HepG2 (cell line): ENCODE data around the gene ACSL4. TPM values are rescaled to one million over a fixed set of nuclear protein-coding genes. Genes with fewer than 3 reads are reported as not detected.
A peak's percentile ranks its signal among the peaks of the same experiment; 100 is the strongest.

Experiments
- HMGA1 ChIP-seq: sonication (generic); formaldehyde crosslinking; conservative IDR thresholded peaks from 2 replicates; pipeline ENCODE4 v1.4.0; 2020; ENCODE audit warnings: missing genetic modification reagents
- HNF1A ChIP-seq, 2 experiments: sonication (generic) in 1 of 2; formaldehyde crosslinking in 1 of 2; IDR thresholded peaks; 2 replicates each; pipeline versions ENCODE4 v1.4.0 to v1.6.1; 2016 to 2020; ENCODE audit warnings: borderline replicate concordance in 1 of 2, low read depth in 1 of 2, mild to moderate bottlenecking in 1 of 2, missing genetic modification reagents in 1 of 2
- HNF4A ChIP-seq: sonication (generic); formaldehyde crosslinking; IDR thresholded peaks from 2 replicates; pipeline ENCODE4 v1.4.0; 2020; ENCODE audit warnings: missing genetic modification reagents
- JUN ChIP-seq: sonication (generic); formaldehyde crosslinking; IDR thresholded peaks from 2 replicates; pipeline ENCODE4 v1.4.0; 2020; ENCODE audit warnings: mild to moderate bottlenecking, missing genetic modification reagents
- KLF11 ChIP-seq: IDR thresholded peaks from 2 replicates; pipeline ENCODE4 v1.6.1; 2016; ENCODE audit warnings: missing compliant biosample characterization
- KLF13 ChIP-seq: sonication (generic); formaldehyde crosslinking; IDR thresholded peaks from 2 replicates; pipeline ENCODE4 v1.4.0; 2020; ENCODE audit warnings: mild to moderate bottlenecking, missing genetic modification reagents
- NR2F1 ChIP-seq, 2 experiments: fragments of 450-650 bp in 1 of 2; formaldehyde crosslinking in 1 of 2; IDR thresholded peaks; 2 replicates each; pipeline versions ENCODE4 v1.5.0 to v1.6.1; 2016 to 2020; ENCODE audit warnings: mild to moderate bottlenecking in 1 of 2, missing compliant biosample characterization in 1 of 2, missing genetic modification reagents in 1 of 2, moderate library complexity in 1 of 2
- RXRB ChIP-seq: IDR thresholded peaks from 2 replicates; pipeline ENCODE4 v1.6.1; 2016; ENCODE audit warnings: borderline replicate concordance, missing genetic modification reagents, missing compliant biosample characterization
- STAT5B ChIP-seq: sonication (generic); formaldehyde crosslinking; IDR thresholded peaks from 2 replicates; pipeline ENCODE4 v1.4.0; 2020; ENCODE audit warnings: missing genetic modification reagents
- TMF1 ChIP-seq: sonication (generic); formaldehyde crosslinking; IDR thresholded peaks from 2 replicates; pipeline ENCODE4 v1.8.1; 2022; ENCODE audit warnings: low read depth, missing genetic modification reagents
- ZMAT3 ChIP-seq: sonication (generic); formaldehyde crosslinking; conservative IDR thresholded peaks from 2 replicates; pipeline ENCODE4 v1.7.0; 2021; ENCODE audit warnings: missing genetic modification reagents
- ZNF331 ChIP-seq: sonication (generic); formaldehyde crosslinking; IDR thresholded peaks from 2 replicates; pipeline ENCODE4 v1.4.0; 2020; ENCODE audit warnings: missing genetic modification reagents
- ZNF343 ChIP-seq: sonication (generic); formaldehyde crosslinking; IDR thresholded peaks from 2 replicates; pipeline ENCODE4 v1.4.0; 2020; ENCODE audit warnings: mild to moderate bottlenecking, missing genetic modification reagents
- ZNF644 ChIP-seq: IDR thresholded peaks from 2 replicates; pipeline ENCODE4 v1.6.1; 2016; ENCODE audit warnings: low read depth
- ZNF7 ChIP-seq: IDR thresholded peaks from 2 replicates; pipeline ENCODE4 v1.6.1; 2016; ENCODE audit warnings: missing biosample characterization, missing genetic modification reagents
- polyA plus RNA-seq, 8 experiments: library from polyadenylated mRNA; depleted of rRNA in 3 of 8; stranded (reverse) in 7 of 8; unstranded in 1 of 8; fragments of >200 nt; fragmentation: Illumina TruSeq in 4 of 8; extraction: Trizol in 4 of 8; gene quantifications; 2 replicates each; pipeline versions ENCODE4 v1.2.1 to v1.2.3, GENCODE V29; 2011 to 2016; ENCODE audit warnings: low read depth in 4 of 8, missing spikeins in 1 of 8, mixed read lengths in 1 of 8; ENCODE audit not compliant: insufficient read depth in 1 of 8
- total RNA-seq, 5 experiments: library from RNA; depleted of rRNA; stranded (reverse); fragments of >200 nt; fragmentation: Illumina TruSeq; extraction: Trizol; gene quantifications; 2 replicates each; pipeline ENCODE4 v1.2.3, GENCODE V29; 2016; ENCODE audit warnings: low read depth in 1 of 5
- TF ChIP-seq, protein P1 (sequence below): sonication (generic); formaldehyde crosslinking; IDR thresholded peaks from 2 replicates; pipeline ENCODE4 v1.4.0; 2020; ENCODE audit warnings: missing genetic modification reagents, borderline replicate concordance
- TF ChIP-seq, protein P2 (sequence below): sonication (generic); formaldehyde crosslinking; IDR thresholded peaks from 2 replicates; pipeline ENCODE4 v1.5.1; 2020; ENCODE audit warnings: missing genetic modification reagents, mild to moderate bottlenecking, borderline replicate concordance
- TF ChIP-seq, protein P3 (sequence below): IDR thresholded peaks from 2 replicates; pipeline ENCODE4 v1.6.1; 2016; ENCODE audit warnings: mild to moderate bottlenecking

The ACSL4 gene
- total and polyA plus RNA-seq, 2 of the 13 experiments (the other 11 are each of a cell fraction or from before 2014, with no cell fraction given) = 207 to 316 TPM

DNA sequence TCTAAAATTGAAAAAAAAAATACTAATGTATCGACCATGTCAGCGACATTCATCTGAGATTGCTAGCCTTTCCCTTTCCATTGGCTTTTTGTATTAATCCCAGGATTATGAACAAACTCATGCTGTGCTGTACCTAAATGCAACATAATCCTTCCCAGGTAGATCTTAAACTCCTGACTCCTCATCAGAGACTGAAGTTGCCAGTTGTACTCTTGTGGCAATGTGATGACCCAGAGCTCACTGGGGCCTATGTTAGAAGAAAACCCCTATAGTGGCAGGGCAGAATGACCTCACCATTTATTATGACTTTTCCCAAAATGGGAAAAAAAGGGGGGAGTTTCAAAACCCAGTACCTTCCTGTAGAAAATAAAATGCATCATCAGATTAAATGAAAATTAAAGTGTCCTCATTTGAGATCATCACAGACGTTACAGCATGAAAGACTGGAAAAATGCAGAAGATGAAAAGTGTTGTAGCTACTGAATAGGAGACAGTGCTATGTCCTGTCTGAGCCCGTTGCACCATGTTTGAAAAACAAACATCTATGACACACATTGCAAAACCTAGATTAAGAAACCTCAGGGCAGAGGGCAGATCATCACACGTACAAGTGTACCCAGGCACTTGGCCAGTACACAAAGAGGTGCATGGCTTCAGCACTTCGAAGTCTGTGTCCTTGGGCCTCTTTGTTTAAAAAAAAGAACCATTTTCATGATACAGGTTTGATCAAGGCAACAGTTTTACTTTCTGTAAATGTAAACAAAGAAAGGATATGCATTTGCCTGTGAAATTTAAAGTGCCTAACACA is 6.8 kb upstream of the ACSL4 start (continued):
- TF ChIP-seq HNF1A (IDR thresholded peaks at IDR 0.05; ENCODE audit: low read depth) (peak; percentile 83), HNF1A (CRISPR knock-in tag; IDR thresholded peaks at IDR 0.05; ENCODE audit: borderline replicate concordance) (peak; percentile 93), RXRB (CRISPR knock-in tag) (peak; percentile 90), TMF1 (CRISPR knock-in tag) (no peak), HMGA1 (CRISPR knock-in tag) (no peak), HNF4A (CRISPR knock-in tag) (peak; percentile 96), ZNF644 (CRISPR knock-in tag) (0 out of 2 replicates have a peak, but pooled peaks have one; percentile 19), STAT5B (CRISPR knock-in tag) (peak; percentile 82; the same call in 1 of the 2 replicates), JUN (CRISPR knock-in tag) (peak; percentile 68; the same call in 1 of the 2 replicates), ZNF7 (CRISPR knock-in tag) (no peak), NR2F1 (CRISPR knock-in tag; IDR thresholded peaks at IDR 0.05) (peak; percentile 95 to 98), KLF13 (CRISPR knock-in tag) (no peak), ZNF331 (CRISPR knock-in tag) (peak; percentile 76; the same call in 1 of the 2 replicates), ZMAT3 (CRISPR knock-in tag) (no peak), ZNF343 (CRISPR knock-in tag) (no peak), KLF11 (CRISPR knock-in tag) (0 out of 2 replicates have a peak, but pooled peaks have one; percentile 19)
- TF ChIP-seq, protein P1, sequence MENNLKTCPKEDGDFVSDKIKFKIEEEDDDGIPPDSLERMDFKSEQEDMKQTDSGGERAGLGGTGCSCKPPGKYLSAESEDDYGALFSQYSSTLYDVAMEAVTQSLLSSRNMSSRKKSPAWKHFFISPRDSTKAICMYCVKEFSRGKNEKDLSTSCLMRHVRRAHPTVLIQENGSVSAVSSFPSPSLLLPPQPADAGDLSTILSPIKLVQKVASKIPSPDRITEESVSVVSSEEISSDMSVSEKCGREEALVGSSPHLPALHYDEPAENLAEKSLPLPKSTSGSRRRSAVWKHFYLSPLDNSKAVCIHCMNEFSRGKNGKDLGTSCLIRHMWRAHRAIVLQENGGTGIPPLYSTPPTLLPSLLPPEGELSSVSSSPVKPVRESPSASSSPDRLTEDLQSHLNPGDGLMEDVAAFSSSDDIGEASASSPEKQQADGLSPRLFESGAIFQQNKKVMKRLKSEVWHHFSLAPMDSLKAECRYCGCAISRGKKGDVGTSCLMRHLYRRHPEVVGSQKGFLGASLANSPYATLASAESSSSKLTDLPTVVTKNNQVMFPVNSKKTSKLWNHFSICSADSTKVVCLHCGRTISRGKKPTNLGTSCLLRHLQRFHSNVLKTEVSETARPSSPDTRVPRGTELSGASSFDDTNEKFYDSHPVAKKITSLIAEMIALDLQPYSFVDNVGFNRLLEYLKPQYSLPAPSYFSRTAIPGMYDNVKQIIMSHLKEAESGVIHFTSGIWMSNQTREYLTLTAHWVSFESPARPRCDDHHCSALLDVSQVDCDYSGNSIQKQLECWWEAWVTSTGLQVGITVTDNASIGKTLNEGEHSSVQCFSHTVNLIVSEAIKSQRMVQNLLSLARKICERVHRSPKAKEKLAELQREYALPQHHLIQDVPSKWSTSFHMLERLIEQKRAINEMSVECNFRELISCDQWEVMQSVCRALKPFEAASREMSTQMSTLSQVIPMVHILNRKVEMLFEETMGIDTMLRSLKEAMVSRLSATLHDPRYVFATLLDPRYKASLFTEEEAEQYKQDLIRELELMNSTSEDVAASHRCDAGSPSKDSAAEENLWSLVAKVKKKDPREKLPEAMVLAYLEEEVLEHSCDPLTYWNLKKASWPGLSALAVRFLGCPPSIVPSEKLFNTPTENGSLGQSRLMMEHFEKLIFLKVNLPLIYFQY (CRISPR knock-in tag) = no peak
- TF ChIP-seq, protein P2, sequence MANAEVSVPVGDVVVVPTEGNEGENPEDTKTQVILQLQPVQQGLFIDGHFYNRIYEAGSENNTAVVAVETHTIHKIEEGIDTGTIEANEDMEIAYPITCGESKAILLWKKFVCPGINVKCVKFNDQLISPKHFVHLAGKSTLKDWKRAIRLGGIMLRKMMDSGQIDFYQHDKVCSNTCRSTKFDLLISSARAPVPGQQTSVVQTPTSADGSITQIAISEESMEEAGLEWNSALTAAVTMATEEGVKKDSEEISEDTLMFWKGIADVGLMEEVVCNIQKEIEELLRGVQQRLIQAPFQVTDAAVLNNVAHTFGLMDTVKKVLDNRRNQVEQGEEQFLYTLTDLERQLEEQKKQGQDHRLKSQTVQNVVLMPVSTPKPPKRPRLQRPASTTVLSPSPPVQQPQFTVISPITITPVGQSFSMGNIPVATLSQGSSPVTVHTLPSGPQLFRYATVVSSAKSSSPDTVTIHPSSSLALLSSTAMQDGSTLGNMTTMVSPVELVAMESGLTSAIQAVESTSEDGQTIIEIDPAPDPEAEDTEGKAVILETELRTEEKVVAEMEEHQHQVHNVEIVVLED (CRISPR knock-in tag) = peak; percentile 27; the same call in 1 of the 2 replicates
- TF ChIP-seq, protein P3, sequence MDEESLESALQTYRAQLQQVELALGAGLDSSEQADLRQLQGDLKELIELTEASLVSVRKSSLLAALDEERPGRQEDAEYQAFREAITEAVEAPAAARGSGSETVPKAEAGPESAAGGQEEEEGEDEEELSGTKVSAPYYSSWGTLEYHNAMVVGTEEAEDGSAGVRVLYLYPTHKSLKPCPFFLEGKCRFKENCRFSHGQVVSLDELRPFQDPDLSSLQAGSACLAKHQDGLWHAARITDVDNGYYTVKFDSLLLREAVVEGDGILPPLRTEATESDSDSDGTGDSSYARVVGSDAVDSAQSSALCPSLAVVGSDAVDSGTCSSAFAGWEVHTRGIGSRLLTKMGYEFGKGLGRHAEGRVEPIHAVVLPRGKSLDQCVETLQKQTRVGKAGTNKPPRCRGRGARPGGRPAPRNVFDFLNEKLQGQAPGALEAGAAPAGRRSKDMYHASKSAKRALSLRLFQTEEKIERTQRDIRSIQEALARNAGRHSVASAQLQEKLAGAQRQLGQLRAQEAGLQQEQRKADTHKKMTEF (CRISPR knock-in tag) = peak; percentile 80
